ENCODE results near the gene MYOG.

GRCh38 chr1:203120325-203121153 is 34.7 kb upstream of the MYOG start:
- TF ChIP-seq FOXP2 (optimal IDR thresholded peaks at IDR 0.05; ENCODE audit: control extremely low read depth, extremely low read length, insufficient read depth) = no peak
- TF ChIP-seq POLR2AphosphoS5 (IDR thresholded peaks at IDR 0.05; ENCODE audit: borderline replicate concordance, low read depth, low read length) = no peak

Measured in SK-N-MC (cell line).